HG03521 (cell line): ENCODE data around the gene PIK3CD.
"Not testable (repeated sequence)": the region's sequence is repeated elsewhere in the genome, so short reads cannot be mapped to it uniquely, and the experiment has no call there.

Experiments used
- ATAC-seq: cut with Tn5 transposase; IDR thresholded peaks from one replicate; pipeline ENCODE4 v1.9.1; 2021; ENCODE audit warnings: mild to moderate bottlenecking, moderate library complexity; ENCODE audit not compliant: unreplicated experiment

PIK3CD gene

DNA sequence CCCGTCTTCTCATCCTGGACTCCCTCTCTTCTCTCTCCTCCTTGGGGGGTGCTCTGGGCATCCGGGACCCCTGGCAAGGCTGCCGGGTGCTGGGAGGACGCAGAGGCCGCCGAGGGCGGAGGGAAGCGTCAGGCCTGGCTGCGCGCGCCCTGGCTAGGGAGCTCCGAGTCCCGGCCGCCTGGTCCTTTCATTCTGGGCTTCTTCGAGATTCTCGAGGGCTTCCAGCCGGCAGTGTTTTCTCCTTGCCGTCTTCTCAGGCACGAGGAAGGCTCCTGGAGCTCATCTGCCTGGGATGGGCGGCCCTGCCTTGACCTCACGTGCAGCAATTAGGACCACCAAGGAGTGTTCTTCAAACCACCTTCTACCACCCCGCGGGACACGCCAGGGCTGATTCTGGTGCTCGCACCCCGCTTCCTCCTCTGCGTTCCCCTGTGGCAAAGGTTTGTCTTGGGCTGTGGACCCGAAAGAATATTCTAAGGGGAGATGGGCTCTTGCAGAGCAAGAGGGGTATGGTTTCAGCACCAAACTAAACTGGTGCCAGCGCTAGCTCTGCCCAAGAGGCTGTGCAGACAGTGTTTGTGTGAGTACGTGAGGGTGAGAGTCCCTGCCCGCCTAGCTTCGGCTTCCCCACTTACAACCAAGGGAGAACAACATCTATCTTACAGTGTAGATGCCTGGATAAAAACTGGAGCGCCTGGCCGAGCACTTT is 36.5 kb downstream of the PIK3CD start:
- no peak for ATAC-seq

DNA sequence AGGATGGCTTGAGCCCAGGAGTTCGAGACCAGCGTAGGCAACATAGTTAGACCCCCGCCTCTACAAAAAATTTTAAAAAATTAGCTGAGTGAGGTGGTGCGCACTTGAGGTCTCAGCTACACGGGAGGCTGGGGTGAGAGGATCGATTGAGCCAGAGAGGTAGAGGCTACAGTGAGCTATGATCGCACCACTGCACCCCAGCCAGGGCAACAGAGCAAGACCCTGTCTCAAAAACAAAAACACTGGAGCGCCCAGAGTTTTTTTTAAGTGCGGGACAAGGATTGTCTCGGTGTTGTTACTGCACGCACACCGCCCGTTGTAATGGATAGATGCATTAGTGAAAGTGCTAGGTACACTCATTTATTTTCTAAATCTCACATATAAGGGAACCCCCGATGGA is 37.1 kb downstream of the PIK3CD start:
- no peak for ATAC-seq

DNA sequence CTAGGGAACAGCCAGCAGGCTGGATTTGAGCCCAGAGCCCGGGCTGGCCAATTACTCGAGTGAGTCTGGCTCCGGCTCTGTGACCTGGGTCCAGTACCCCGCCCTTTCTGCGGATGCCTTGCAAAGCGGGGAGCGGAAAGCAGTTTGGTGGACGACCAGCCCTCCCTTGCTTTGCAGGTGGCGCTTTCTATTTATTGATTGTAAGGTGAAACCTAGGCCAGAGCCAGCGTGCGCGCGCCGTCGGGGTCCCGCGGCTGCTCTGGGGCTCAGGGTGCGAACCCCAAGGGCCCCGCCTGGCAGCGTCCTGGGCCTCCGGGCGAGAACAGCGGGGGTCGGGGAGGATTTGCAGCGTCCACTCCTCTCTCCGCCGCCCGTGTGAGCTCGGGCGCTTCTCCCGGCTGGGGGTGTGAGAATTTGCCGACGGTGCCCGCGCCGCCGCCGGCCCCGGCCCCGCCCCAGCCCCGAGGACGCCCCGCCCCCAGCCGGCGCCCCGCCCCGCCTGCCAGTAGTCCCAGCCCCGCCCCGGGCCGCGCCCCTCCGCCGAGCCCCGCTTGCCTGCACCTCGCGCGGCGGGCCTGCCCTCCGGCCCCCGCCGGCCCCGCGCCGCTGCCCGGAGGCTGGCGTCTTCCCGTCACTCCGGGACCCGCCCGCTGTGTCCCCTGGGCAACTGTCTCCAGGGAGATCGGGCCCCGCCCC is 37.6 kb downstream of the PIK3CD start:
- ATAC-seq: peak; percentile 63

- no peak for ATAC-seq
These were observed 38.4 kb downstream of the PIK3CD start for GRCh38 chr1:9689971-9690381.

- no peak for ATAC-seq
These were observed 39.0 kb downstream of the PIK3CD start for GRCh38 chr1:9690440-9691107.

DNA sequence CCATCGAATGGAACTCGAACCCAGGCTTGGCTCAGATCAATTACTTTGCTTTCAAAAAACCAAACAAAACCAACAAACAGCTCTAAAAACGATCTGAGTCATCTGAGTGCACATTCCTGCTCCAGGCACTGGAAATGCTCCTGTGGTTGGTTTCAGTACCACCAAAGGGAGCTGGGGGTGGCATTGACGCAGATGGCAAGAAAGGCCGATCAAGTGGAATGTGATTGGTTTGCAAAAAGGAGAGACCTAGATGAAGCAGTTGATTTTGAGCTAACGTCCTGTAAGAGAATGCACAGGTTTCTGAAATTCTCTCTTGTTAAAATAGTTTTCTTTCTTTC is 39.5 kb downstream of the PIK3CD start:
- ATAC-seq: no peak

- no peak for ATAC-seq
These were observed 40.2 kb downstream of the PIK3CD start for GRCh38 chr1:9691691-9692090.

DNA sequence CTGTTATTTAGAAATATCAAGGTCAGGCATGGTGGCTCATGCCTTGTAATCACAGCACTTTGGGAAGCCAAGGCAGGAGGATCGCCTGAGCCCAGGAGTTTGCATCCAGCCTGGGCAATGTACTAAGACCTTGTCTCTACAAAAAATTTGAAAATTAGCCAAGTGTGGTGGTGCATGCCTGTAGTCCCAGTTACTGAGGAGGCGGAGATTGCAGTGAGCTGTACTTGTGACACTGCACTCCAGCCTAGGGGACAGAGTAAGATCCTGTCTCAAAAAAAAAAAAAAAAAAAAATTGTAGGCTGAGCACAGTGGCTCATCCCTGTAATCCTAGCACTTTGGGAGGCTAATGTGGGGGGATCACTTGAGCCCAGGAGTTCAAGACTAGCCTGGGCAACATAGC is 45.3 kb downstream of the PIK3CD start:
- ATAC-seq: no peak

DNA sequence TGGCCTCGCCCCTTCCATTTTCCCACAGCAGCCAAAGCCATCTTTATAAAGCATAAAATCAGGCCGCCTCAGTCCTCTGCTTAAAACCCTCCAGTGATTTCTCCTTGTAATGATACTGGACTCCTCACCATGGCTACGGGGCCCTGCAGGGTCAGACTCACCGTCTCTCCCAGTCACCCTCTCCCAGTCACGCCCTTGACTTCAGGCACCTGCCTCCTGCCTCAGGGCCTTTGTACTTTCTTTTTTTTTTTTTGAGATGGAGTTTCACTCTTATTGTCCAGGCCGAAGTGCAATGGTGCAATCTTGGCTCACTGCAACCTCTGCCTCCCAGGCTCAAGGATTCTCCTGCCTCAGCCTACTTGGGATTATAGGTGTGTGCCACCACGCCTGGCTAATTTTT is 47.8 kb downstream of the PIK3CD start:
- no peak for ATAC-seq

- ATAC-seq: no peak
These were observed 48.8 kb downstream of the PIK3CD start for GRCh38 chr1:9700340-9700739.

DNA sequence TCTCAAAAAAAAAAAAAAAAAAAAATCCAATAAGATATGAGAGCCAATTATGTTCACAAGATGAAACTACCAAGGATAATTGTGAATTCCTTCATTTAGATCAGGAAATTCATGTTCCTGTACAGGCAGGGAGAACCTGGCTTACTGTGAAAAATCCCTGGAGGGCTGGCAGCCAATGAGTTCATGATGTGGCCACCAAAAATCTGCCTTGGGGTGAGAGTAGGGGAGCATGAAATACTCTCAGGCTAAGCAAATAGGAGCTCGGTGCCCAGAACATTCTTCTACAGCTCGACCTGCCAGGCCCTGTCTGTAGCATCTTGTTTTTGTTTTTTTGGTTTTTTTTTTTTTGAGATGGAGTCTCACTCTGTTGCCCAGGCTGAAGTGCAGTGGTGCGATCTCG is 50.1 kb downstream of the PIK3CD start:
- no peak for ATAC-seq

DNA sequence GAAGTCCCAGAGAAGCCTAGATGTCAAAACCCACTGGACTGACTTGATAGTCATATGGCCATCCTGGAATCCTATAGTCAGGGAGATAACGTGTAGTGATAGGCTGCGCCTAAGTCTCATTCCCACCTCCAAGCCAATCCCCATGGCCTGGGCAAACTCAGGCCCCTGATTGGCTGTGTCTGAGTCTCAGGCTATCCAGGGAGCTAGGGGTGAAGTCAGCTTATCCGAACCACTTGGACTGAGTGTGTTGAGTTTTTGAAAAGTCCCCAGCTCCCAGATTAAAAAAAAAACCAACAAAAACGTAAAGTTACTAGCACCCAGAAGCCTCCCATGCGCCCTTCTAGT is 51.6 kb downstream of the PIK3CD start:
- no peak for ATAC-seq

- no peak for ATAC-seq
These were observed 52.1 kb downstream of the PIK3CD start for GRCh38 chr1:9703681-9704080.

- no peak for ATAC-seq
These were observed 54.0 kb downstream of the PIK3CD start for GRCh38 chr1:9705337-9706093.

DNA sequence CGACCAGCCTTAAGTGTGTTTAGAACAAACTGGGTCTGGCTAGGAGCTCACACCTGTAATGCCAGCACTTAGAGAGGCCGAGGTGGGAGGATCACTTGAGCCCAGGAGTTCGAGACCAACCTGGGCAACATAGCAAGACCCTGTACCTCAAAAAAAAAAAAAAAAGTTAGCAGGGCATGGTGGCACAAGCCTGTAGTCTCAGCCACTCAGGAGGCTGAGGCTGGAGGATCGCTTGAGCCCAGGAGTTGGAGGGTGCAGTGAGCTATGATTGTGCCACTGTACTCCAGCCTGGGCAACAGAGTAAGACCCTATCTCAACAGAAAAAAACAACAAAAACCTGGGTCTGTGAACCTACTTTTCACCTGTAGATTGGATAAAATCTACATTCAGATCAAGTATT is 54.6 kb downstream of the PIK3CD start:
- ATAC-seq: no peak

GRCh38 chr1:9710037-9710436 is 58.5 kb downstream of the PIK3CD start:
- no peak for ATAC-seq

GRCh38 chr1:9711466-9712020 is 60.0 kb downstream of the PIK3CD start:
- no peak for ATAC-seq

DNA sequence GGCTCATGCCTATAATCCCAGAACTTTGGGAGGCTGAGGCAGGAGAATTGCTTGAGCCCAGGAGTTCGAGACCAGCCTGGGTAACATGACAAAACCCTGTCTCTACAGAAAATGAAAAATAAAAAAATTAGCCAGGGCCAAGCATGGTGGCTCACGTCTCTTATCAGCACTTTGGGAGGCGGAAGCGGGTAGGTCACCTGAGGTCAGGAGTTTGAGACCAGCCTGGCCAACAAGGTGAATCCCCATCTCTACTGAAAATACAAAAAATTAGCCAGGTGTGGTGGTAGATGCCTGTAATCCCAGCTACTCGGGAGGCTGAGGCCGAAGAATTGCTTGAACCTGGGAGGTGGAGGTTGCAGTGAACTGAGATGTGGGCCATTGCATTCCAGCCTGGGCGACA is 61.2 kb downstream of the PIK3CD start:
- not testable (repeated sequence) for ATAC-seq

DNA sequence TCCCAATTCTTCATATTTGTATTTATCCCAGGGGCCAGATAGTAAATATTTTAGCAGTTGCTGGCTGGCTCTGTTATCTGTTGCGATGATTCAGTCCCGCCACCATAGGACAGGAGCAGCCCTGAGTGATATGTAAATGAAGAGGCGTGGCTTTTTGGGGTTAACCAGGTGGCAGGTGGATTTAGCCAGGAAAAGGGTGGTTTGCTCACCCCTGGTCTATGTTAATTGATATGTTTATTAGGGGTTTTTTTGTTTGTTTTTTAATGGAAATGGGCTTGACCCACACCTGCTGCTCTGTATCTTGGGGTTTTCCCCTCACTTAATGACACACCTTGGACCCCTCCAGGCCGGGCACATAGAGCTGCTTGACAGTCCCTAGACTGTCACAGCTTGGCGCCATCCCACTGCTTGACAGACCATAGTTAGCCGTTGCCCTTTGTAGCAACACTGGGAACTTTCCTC is 62.8 kb downstream of the PIK3CD start:
- no peak for ATAC-seq

GRCh38 chr1:9715536-9716226 is 64.2 kb downstream of the PIK3CD start:
- ATAC-seq: no peak
